Uterus (tissue), 2 donors: ENCODE measurements around the gene SEMA6B.

Source experiments
- CTCF ChIP-seq, 4 experiments: fragments of 200-600 bp in 2 of 4; fragments of 450-650 bp in 2 of 4; sonication (generic) in 2 of 4; IDR thresholded peaks; one replicate each; pipeline ENCODE4 v1.5.1; 2016 to 2019; ENCODE audit warnings: antibody characterized with exemption in 4 of 4, mild to moderate bottlenecking in 2 of 4, moderate library complexity in 1 of 4
- POLR2A ChIP-seq, 2 donors: fragments of 450-650 bp; IDR thresholded peaks; one replicate each; pipeline ENCODE4 v1.6.1; 2016; ENCODE audit warnings: antibody characterized with exemption in 2 of 2, mild to moderate bottlenecking in 1 of 2, moderate library complexity in 1 of 2

GRCh38 chr19:4557971-4558941 lies 1.2 kb downstream of the SEMA6B start:
- TF ChIP-seq CTCF (IDR thresholded peaks at IDR 0.05) = peak; percentile 88 to 100 (median 92)
- no peak for TF ChIP-seq POLR2A (IDR thresholded peaks at IDR 0.05)
